ENCODE results near the gene SPNS2.

Gene SPNS2

GRCh38 chr17:4538236-4539002, 39.7 kb downstream of the SPNS2 start:
- Histone ChIP-seq H3K4me3 (no peak overlapping the region), H3K9me3 (no peaks in the 10 kb centered on the region), H3K36me3 (replicated peaks) (peaks cover 62% of the 10 kb centered on the region), H3K4me1 (no peaks in the 10 kb centered on the region), H3K27me3 (ENCODE audit: low read depth) (no peaks in the 10 kb centered on the region)
- no peak for DNase-seq (ENCODE audit: low spot score in 2 of 2)
- in situ Hi-C loops (cut with MboI; ENCODE audit: low sequenced_read_pairs): no loop called here

GRCh38 chr17:4539025-4539424, 40.3 kb downstream of the SPNS2 start:
- no peak for DNase-seq (ENCODE audit: low spot score in 2 of 2)
- H3K4me1 ChIP-seq: no peaks in the 10 kb centered on the region
- H3K4me3 ChIP-seq: no peak overlapping the region
- H3K27me3 ChIP-seq (ENCODE audit: low read depth): no peaks in the 10 kb centered on the region
- H3K9me3 ChIP-seq: no peaks in the 10 kb centered on the region
- peaks cover 68% of the 10 kb centered on the region for H3K36me3 ChIP-seq (replicated peaks)
- in situ Hi-C loops (cut with MboI; ENCODE audit: low sequenced_read_pairs): no loop called here

- in situ Hi-C loops (cut with MboI; ENCODE audit: low sequenced_read_pairs): no loop called here
- no peak for DNase-seq (ENCODE audit: low spot score in 2 of 2)
- H3K4me3 ChIP-seq: no peak overlapping the region
- H3K36me3 ChIP-seq (replicated peaks): peaks cover 71% of the 10 kb centered on the region
- no peaks in the 10 kb centered on the region for H3K9me3 ChIP-seq
- no peaks in the 10 kb centered on the region for H3K27me3 ChIP-seq (ENCODE audit: low read depth)
- no peaks in the 10 kb centered on the region for H3K4me1 ChIP-seq
Measured at GRCh38 chr17:4539576-4540223, 41.0 kb downstream of the SPNS2 start.

GRCh38 chr17:4540224-4540651, 41.6 kb downstream of the SPNS2 start:
- Histone ChIP-seq H3K36me3 (replicated peaks) (peaks cover 74% of the 10 kb centered on the region), H3K4me3 (no peak overlapping the region), H3K4me1 (no peaks in the 10 kb centered on the region), H3K9me3 (no peaks in the 10 kb centered on the region), H3K27me3 (ENCODE audit: low read depth) (no peaks in the 10 kb centered on the region)
- in situ Hi-C loops (cut with MboI; ENCODE audit: low sequenced_read_pairs): no loop called here
- no peak for DNase-seq (ENCODE audit: low spot score in 2 of 2)

GRCh38 chr17:4540687-4541327, 42.1 kb downstream of the SPNS2 start:
- no peak for DNase-seq (ENCODE audit: low spot score in 2 of 2)
- H3K9me3 ChIP-seq: no peaks in the 10 kb centered on the region
- H3K27me3 ChIP-seq (ENCODE audit: low read depth): no peaks in the 10 kb centered on the region
- in situ Hi-C loops (cut with MboI; ENCODE audit: low sequenced_read_pairs): no loop called here
- H3K4me1 ChIP-seq: no peaks in the 10 kb centered on the region
- peaks cover 80% of the 10 kb centered on the region for H3K36me3 ChIP-seq (replicated peaks)
- H3K4me3 ChIP-seq: no peak overlapping the region

GRCh38 chr17:4541328-4542002, 42.8 kb downstream of the SPNS2 start:
- Histone ChIP-seq H3K9me3 (no peaks in the 10 kb centered on the region), H3K36me3 (replicated peaks) (peaks cover 86% of the 10 kb centered on the region), H3K4me3 (no peak overlapping the region), H3K4me1 (no peaks in the 10 kb centered on the region), H3K27me3 (ENCODE audit: low read depth) (no peaks in the 10 kb centered on the region)
- in situ Hi-C loops (cut with MboI; ENCODE audit: low sequenced_read_pairs): no loop called here
- DNase-seq (ENCODE audit: low spot score in 2 of 2): no peak

- Histone ChIP-seq H3K9me3 (no peaks in the 10 kb centered on the region), H3K27me3 (ENCODE audit: low read depth) (no peaks in the 10 kb centered on the region), H3K4me3 (no peak overlapping the region), H3K4me1 (no peaks in the 10 kb centered on the region), H3K36me3 (replicated peaks) (peaks cover 91% of the 10 kb centered on the region)
- DNase-seq (ENCODE audit: low spot score in 2 of 2): no peak
- in situ Hi-C loops (cut with MboI; ENCODE audit: low sequenced_read_pairs): no loop called here
Measured at GRCh38 chr17:4542003-4542725, 43.5 kb downstream of the SPNS2 start.

GRCh38 chr17:4542726-4543191, 44.1 kb downstream of the SPNS2 start:
- Histone ChIP-seq H3K9me3 (no peaks in the 10 kb centered on the region), H3K27me3 (ENCODE audit: low read depth) (no peaks in the 10 kb centered on the region), H3K4me1 (no peaks in the 10 kb centered on the region), H3K36me3 (replicated peaks) (peaks cover 91% of the 10 kb centered on the region), H3K4me3 (no peak overlapping the region)
- no peak for DNase-seq (ENCODE audit: low spot score in 2 of 2)
- in situ Hi-C loops (cut with MboI; ENCODE audit: low sequenced_read_pairs): no loop called here

- DNase-seq (ENCODE audit: low spot score in 2 of 2): no peak
- Histone ChIP-seq H3K4me1 (no peaks in the 10 kb centered on the region), H3K27me3 (ENCODE audit: low read depth) (no peaks in the 10 kb centered on the region), H3K9me3 (no peaks in the 10 kb centered on the region), H3K4me3 (no peak overlapping the region), H3K36me3 (replicated peaks) (peaks cover 94% of the 10 kb centered on the region)
- in situ Hi-C loops (cut with MboI; ENCODE audit: low sequenced_read_pairs): no loop called here
Measured at GRCh38 chr17:4543557-4544026, 44.9 kb downstream of the SPNS2 start.

- in situ Hi-C loops (cut with MboI; ENCODE audit: low sequenced_read_pairs): no loop called here
- no peaks in the 10 kb centered on the region for H3K4me1 ChIP-seq
- H3K4me3 ChIP-seq: no peak overlapping the region
- H3K9me3 ChIP-seq: no peaks in the 10 kb centered on the region
- no peaks in the 10 kb centered on the region for H3K27me3 ChIP-seq (ENCODE audit: low read depth)
- H3K36me3 ChIP-seq (replicated peaks): peaks cover 94% of the 10 kb centered on the region
- DNase-seq (ENCODE audit: low spot score in 2 of 2): no peak
Measured at GRCh38 chr17:4544135-4544950, 45.7 kb downstream of the SPNS2 start.

- Histone ChIP-seq H3K27me3 (ENCODE audit: low read depth) (no peaks in the 10 kb centered on the region), H3K4me3 (no peak overlapping the region), H3K9me3 (no peaks in the 10 kb centered on the region), H3K4me1 (no peaks in the 10 kb centered on the region), H3K36me3 (replicated peaks) (peaks cover 91% of the 10 kb centered on the region)
- in situ Hi-C loops (cut with MboI; ENCODE audit: low sequenced_read_pairs): no loop called here
- DNase-seq (ENCODE audit: low spot score in 2 of 2): no peak
Measured at GRCh38 chr17:4544951-4545216, 46.2 kb downstream of the SPNS2 start.

GRCh38 chr17:4545217-4545951, 46.7 kb downstream of the SPNS2 start:
- H3K36me3 ChIP-seq (replicated peaks): peaks cover 91% of the 10 kb centered on the region
- no peak overlapping the region for H3K4me3 ChIP-seq
- no peaks in the 10 kb centered on the region for H3K4me1 ChIP-seq
- no peaks in the 10 kb centered on the region for H3K9me3 ChIP-seq
- in situ Hi-C loops (cut with MboI; ENCODE audit: low sequenced_read_pairs): no loop called here
- no peak for DNase-seq (ENCODE audit: low spot score in 2 of 2)
- no peaks in the 10 kb centered on the region for H3K27me3 ChIP-seq (ENCODE audit: low read depth)

Measured in HAP-1 (cell line).